22Rv1 (cell line): ENCODE results near the gene MEGF11.

Experiments used
- ZFX ChIP-seq: fragments of 450-650 bp; IDR thresholded peaks from 2 replicates; pipeline ENCODE4 v1.6.1; 2017; ENCODE audit warnings: antibody characterized with exemption, borderline replicate concordance
- TF ChIP-seq, protein P1 (sequence below): fragments of 450-650 bp; IDR thresholded peaks from 2 replicates; pipeline ENCODE4 v1.5.1; 2017; ENCODE audit warnings: mild to moderate bottlenecking

DNA sequence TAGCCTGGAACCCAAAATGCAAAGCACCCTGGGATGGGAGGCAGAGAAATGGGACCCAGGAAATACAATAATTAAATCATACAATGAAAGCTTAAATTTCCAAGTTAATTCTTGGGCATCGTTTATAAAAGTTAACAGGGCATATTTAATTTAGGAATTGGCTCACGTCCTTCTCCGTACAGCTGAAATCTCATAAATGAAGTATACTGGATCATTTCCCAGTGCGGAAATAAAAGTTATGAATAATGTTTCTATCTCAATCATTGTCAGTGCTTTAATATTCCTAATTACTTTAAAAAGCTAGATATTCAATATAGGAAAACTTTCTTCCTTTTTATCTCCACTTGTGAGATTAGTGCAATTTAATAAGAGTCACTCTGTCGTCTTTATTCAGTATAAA, 164.0 kb downstream of the MEGF11 start:
- TF ChIP-seq, protein P1, sequence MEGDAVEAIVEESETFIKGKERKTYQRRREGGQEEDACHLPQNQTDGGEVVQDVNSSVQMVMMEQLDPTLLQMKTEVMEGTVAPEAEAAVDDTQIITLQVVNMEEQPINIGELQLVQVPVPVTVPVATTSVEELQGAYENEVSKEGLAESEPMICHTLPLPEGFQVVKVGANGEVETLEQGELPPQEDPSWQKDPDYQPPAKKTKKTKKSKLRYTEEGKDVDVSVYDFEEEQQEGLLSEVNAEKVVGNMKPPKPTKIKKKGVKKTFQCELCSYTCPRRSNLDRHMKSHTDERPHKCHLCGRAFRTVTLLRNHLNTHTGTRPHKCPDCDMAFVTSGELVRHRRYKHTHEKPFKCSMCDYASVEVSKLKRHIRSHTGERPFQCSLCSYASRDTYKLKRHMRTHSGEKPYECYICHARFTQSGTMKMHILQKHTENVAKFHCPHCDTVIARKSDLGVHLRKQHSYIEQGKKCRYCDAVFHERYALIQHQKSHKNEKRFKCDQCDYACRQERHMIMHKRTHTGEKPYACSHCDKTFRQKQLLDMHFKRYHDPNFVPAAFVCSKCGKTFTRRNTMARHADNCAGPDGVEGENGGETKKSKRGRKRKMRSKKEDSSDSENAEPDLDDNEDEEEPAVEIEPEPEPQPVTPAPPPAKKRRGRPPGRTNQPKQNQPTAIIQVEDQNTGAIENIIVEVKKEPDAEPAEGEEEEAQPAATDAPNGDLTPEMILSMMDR, result no peak
- TF ChIP-seq ZFX, result no peak
